Effector CD4-positive, alpha-beta T cell (primary cell): ENCODE results near the gene PHRF1.

Experiments used
- DNase-seq: peaks from one replicate; pipeline ENCODE4 v3.0.0-alpha.2; 2020

PHRF1 gene

DNA sequence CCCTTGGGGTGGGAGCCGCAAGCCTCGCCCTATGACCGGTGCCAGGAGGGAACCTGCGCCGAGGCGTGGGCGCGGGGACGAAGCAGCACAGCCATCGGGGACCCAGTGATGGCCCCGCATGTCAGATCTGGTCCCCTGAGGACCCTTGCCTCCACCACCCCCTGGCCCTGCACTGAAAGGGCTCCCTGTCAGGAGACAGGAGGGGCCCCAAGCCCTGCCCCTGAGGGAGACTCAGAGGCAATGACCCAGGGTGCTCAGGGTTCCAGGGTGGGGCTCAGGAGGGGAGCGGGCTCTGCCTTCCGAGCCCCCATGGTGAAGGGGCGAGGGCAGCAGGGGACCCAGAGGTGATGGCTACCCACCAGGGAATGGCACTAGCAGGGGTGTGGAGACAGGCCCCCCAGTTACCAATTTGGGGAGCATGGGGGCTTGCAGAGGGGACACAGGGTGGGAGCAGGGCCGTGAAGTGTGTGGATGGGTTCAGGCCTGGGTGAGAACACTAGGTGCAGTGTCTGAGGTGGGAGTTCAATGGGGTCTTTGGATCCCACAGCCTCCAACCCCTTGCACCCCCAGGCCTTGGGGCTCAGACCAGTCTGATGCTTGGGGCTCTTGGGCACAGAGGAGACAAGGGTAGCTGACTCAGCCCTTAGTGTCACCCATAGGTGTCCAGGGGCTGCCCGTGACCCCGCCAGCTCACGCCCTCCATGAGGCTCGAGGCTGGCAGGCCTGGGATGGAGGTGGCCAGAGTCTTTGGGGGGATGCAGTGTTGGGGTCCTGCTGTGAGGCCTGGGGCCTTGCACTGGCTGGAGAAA lies 38.4 kb upstream of the PHRF1 start:
- no peak for DNase-seq

DNA sequence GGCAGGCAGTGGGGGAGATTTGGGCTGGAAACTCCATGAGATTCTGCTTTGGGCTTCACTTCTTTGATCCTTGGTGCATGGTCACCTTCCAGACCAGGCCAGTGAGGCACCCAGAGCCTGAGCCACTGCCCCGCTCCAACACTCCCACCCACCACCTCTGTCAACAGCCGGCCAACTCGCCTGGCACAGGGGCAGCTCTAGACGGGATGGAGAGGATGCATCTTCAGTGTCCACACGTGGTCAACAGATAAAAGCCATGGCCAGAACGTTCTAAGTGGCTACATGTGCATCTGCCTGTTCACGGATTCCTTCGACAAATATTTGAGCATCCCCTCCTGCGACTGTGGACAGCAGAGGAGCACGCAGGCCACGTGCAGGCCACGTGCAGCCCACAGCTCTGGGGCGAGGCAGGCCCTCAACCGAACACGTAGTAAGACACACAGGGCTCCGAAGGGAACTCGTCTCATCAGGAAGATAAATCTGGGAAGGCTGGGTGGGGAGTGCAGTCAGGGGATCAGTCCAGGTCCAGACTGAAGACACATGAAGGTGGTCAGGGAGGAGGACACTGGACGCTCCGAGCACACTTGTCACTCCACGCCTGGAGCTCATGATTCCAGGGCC lies 37.7 kb upstream of the PHRF1 start:
- DNase-seq, result no peak

DNA sequence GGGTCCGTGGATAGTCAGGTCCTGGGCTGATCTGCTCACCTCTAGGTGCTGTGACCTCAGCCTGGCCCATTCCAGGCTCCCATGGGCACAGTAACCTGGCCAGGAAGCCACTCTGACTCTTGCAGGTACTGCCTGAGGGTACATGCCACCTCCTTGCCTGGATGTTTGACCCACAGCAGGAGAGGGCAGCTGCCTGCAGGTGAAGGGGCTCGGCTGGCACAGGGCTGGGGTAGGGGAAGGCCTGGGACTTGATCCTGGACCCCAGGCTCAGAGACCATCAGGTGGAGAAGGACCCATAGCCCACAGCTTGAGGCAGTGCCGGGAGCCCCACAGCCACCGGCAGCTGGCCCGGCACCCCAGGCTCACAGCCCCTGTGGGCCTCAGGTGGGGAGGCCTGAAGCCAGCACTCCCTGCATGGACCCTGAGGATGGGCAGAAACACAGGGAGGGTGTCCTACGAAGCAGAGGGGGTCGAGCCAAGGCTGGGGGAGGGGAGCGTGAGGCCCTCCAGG lies 36.2 kb upstream of the PHRF1 start:
- DNase-seq, result no peak

DNA sequence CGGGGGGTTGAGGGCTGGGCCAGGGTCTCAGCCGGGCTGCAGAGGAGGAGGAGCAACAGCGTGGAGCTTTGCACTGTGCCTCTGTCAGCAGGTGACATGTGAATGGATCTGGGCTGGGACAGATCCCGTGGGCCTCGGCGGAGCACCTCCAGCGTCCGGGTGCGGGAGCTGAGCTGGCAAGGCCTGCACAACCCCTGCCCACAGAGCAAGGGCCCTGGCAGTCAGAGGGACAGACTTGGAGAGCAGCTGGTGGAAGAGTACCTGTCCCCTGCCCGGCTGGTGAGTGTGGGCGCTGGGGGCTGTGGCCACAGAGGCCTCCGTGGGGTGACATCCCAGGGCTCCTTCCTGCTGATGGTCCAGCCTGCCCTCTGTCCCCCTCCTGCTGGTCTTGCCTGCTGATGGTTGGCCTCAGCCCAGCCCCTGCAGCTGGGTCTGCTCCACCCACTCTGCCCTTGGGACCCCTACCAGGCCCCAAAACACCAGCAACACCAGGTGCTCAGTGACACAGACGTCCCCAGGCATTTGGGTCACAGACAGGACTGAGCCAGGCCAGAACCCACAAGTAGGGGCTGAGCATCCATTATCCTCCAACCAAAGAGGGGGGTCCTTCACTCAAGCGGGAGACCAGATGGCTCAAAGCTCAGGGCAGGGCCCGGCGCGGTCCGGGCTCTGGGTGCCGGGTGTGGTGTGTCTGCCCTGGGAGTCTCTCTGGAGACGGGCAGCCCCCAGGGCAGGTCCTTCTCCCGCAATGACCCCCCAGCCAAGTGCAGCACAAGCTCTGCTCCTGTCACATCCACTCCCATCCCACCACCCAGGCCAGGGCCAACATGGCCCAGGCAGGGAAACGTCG lies 35.5 kb upstream of the PHRF1 start:
- no peak for DNase-seq

DNA sequence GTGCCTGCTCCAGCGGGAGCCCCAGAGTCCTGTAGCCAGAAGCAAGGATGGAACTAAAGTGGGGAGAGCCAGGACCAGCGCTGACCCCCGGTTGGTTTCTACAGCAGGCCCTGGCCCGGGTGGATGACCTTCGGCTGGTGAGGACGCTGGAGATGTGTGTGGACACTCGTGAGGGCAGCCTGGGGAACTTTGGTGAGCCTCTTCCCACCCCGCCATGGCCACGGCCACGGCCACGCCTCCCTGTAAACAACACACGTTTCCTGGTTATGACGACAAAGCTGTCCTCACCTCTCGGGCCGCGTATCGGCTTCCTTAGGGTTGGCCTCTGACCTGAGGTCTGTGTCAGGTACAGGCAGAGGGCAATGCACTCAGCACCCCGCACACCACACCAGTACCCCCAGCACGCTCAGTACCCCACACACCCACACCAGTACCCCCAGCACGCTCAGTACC lies 34.8 kb upstream of the PHRF1 start:
- no peak for DNase-seq

DNA sequence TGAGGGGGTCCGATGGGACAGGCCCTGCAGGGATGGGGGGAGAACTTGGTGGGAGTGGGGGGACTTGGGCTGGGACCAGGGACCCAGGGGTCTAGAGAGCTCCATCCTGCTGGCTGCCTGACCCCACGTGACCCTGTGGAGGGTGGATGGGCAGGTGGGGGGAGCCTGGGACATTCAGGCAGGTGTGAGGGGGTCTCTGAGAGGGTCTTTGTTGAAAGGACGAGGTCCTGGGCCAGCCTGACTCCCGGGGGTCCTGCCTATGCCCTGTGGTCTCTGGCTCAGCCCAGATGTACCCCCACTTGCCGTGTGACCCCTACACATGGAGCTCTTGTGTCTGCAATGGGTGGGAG lies 31.5 kb upstream of the PHRF1 start:
- DNase-seq, result no peak

DNA sequence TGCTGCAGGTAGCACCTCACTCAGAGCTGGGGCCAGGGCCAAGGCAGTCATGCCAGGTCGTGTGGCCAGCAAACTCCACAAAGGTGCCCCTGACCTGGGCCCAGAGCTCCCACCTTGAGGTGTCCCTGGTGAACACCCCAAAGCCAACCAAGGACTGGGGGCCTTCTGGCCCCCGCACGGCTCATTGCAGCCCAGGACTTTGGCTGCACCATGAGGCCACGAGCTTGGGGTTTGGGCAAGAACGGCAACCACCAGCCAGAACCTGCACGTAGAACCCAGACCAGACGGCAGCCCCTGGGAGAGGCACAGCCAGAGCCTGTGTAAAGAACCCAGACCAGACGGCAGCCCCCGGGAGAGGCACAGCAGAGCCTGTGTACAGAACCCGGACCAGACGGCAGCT lies 31.1 kb upstream of the PHRF1 start:
- DNase-seq, result no peak

DNA sequence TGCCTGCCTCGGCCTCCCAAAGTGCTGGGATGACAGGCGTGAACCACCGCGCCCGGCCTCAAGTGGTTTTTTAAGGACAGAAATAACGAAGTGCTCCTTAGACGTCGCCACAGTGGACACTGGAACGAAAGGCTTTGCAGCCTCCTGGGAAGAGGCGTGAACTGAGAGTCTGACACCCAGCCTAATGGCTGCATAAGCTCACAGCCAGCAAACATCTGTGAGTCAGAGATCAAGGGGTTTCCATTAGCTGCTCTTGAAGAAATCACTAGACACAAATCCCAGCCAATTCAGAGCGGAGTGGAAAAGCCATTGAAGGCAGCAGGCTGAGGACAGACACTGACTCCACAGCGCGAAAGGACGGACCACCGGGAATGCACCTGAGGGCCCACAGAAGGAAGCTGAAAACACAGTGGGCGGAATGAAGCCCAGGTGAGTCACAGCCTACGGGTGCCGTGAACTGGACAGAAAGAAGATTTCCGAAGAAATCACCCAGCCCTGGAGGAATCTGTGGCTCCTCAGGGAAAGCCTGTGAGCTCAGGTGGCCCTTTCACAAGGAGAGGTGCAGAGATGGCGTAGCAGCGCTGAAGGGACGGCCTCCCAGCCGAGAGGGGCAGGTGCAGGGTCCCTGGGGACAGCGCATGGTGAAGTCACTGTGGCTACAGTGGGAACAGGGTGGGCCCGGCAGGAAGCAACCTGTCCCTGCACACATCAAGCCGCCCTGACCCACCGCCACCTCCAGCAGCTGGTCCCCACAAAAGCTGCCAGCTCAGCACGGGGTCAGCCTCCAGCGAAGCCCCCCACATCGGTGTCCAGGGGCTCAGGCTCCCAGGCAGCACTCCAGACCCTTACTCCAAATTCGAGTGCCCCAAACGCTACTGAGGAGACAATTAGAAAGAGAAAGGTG lies 27.3 kb upstream of the PHRF1 start:
- DNase-seq, result no peak

DNA sequence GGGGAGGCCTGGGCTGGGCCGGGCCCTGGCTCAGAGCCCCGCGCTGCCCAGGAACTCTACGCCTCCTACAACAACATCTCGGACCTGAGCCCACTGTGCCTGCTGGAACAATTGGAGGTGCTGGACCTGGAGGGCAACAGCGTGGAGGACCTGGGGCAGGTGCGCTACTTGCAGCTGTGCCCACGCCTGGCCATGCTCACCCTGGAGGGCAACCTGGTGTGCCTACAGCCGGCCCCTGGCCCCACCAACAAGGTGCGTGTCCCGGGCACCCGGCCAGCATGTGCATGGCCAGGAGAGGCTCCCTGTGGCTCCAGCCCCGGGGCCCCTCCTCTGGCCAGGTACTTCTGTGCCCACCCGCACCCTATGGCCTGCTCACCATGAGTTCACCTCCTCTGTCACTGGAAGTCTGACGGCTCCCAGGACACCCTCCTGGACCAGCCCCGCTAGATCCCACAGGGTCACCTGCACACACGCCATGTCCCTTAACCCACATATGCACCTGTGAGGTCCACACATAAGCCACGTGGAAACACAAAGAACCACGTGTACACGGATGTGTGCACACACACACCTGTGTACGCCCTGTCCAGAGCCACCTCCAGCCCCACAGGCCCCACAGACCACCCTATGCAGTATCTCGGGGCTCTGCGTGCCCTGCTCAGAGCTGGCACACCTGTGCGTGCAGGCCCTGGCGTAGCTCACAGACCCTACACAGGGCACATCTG lies 26.1 kb upstream of the PHRF1 start:
- no peak for DNase-seq

DNA sequence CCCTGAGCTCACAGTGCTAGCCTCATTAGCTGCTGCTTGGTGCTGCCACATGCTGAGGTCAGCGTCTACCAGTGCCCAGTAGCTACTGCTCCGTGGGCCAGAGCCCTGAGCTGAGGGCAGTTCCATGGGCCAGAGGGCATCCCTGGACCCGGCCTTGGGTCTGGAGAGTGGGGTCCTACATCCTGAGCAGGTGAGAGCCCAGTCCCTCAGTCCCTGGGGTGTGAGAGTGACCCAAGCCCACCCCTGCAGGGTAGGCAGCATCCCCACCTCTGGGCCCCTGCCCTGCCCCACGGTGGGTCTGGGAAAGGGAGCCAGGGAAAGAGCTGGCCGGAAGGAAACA lies 25.6 kb upstream of the PHRF1 start:
- DNase-seq, result no peak

DNA sequence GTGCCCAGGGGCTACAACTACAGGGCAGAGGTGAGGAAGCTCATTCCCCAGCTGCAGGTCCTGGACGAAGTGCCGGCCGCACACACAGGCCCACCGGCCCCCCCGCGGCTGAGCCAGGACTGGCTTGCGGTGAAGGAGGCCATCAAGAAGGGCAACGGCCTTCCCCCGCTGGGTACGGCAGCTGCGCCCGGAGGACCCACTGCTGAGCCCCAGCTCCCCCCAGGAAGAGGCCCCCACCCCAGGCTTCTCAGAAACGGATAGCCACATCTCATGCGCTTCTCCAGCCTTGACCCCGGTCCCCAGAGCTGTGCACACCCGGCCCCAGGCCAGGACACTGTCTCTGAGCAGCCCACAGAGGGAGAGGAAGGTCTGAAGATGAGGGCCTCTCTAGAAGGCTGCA lies 25.1 kb upstream of the PHRF1 start:
- DNase-seq, result no peak

DNA sequence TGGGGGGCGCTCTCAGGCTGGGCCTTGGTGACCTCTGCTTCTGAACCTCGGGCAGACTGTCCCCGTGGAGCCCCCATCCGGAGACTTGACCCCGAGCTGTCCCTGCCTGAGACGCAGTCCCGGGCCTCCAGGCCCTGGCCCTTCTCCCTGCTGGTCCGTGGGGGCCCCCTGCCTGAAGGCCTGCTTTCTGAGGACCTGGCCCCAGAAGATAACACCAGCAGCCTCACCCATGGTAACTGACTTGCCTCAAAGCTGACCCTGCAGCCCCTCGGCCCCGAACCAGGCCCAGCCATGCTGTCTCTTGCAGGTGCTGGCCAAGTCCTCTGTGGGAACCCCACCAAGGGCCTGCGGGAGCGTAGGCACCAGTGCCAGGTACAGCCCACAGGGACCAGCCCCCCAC lies 24.7 kb upstream of the PHRF1 start:
- no peak for DNase-seq

DNA sequence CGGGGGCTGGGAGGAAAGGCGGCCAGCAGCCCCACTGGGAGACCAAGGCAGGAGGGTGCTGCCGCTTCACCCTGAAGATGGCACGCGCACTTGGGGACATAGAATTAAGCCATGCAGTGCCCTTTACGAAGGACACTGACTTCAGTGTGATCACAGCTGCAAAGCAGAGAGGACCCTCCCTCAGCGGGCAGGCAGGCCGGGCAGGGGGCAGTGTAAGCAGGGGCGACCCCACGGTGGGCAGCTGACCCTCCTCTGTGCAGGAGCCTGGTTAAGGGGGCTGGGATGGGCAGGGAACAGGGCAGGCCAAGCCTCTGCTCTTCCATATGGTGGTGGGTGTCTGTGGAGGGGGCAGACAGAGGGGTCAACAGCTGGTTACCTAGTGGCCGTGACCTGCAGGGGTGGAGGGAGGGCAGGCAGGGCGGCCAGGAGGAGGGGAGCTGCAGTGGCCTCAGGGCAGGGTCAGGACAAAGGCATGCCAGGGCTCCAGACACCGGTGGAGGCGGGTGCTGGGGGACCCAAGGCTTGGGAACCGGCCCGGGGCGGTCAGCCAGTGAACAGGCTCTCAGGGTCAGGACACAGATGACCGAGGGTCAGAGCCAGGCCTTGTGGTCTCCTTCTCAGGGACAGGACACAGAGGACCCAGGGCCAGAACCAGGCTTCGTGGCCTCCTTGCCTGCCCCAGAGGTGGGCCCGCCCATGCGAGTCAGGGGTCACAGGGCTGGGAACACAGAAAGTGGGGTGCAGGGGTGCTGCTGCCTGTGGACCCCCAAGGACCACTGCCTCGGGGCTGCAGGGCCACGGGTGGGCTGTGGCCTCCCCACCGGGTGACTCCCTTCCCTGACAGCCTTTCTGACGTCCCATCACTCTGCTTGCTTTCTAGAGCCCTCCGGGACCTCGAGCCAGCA lies 22.9 kb upstream of the PHRF1 start:
- DNase-seq, result no peak

DNA sequence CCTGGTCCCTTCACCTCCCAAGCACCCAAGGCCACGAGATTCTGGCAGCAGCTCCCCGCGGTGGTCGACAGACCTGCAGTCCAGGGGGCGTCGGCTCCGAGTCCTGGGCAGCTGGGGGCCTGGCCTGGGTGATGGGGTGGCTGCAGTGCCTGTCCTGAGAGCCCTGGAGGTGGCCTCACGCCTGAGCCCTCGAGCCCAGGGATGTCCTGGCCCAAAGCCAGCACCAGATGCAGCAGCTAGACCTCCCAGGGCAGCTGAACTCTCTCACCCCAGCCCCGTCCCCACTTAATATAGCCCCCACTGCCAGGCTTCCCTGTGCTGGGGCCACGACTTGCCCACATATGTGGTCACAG lies 22.3 kb upstream of the PHRF1 start:
- no peak for DNase-seq

DNA sequence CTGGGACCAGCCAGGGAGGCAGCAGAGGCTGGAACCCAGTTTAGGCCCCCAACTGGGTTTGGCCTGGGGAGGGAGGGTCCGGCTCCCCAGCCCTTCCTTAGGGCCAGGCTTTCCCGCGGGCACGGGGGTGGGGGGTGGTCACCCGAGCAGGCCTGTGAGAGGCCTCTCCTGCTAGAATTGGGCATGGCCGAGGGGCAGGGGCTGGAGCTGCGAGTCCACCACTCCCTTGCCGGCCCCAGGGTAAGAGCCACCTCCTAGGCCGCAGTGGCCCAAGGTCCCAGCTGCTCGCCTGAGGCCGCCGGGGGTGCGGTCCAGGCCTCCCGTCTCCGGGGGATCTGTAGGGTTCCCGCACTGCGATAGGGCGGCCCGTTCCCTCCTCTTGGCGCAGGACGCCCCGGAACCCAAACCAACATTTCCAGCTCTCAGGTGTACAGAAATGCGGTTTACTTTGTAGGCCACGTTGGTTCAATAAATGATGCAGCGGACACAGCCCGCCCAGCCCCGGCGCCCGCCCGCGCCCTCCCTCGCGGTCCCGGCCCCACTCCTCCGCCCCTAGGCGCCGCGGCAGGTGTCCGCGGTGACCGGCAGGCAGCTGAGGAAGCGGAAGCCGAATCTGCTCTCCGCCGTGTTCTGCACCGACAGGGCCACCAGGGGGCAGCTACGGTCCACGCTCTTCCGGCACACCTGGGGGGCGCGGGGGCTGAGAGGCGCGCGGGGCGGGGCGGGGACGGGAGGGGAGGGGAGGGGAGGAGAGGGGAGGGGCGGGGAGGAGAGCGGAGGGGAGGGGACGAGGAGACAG lies 21.6 kb upstream of the PHRF1 start:
- DNase-seq, result peak; percentile 76

DNA sequence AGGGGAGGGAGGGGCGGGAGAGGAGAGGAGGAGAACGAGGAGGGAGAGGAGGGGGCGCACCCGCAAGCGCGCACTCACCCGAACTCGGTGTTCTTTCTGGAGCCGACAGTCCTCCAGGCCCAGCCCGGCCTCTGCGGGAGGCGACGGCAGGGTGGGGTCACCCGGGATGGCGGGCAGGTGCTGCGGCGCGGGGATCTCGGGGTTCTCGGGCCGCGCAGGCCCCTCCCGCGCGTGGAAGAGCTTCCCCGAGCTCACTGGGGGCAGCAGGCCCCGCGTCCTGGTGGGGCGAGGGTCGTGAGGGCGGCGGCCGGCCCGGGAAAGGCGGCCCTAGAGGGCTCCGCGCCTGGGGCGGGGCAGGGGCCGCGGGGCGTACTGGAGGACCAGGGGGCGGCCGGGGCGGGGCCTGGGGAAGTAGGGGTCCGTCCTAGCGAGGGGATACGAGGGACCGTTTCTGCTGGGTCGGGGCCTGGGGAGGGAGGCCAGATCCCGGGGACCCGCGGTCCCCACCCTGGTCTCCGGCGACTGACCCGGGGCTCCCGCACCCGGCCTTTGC lies 21.0 kb upstream of the PHRF1 start:
- no peak for DNase-seq

DNA sequence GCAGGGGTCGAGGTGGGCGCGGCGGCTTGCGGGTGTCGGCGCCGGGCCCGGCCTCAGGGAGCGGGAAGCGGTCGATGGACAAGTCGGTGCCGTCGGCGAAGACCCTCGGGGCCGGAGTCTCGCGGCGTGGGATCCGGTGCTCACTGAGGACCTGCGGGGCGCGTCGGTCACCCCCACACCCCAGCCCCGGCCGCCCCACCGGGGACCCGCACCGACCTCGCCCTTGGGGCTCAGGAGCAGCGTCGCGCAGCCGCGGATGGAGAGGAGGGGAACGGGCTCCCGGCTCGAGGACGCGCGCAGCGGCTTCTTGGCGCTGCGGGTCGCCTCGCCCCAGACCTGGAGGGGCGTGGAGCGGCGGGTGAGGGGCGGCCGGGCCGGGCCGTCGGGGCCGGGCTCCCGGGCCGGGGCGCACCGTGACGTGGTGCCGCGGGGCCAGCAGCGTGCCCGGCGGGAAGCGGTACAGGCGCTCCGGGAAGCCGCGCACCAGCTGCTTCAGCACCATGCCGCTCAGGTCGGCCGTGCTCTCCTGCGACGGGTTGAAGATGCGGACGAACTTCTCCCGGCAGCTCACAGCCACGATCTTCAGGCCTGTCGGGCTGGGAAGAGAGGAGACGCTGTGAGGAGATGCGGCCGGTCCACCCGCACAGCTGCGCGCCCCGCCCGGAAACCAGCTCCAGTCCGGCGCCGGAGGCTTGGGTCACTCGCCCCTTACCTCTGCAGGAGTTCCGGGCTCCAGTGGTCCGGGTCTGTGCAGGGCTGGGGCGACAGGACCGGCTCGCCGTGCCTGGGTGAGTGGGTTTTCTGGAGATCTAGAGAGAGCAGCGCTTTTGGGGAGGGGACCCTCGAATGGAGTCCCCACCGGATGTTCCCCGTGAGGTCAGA lies 20.2 kb upstream of the PHRF1 start:
- DNase-seq, result no peak

DNA sequence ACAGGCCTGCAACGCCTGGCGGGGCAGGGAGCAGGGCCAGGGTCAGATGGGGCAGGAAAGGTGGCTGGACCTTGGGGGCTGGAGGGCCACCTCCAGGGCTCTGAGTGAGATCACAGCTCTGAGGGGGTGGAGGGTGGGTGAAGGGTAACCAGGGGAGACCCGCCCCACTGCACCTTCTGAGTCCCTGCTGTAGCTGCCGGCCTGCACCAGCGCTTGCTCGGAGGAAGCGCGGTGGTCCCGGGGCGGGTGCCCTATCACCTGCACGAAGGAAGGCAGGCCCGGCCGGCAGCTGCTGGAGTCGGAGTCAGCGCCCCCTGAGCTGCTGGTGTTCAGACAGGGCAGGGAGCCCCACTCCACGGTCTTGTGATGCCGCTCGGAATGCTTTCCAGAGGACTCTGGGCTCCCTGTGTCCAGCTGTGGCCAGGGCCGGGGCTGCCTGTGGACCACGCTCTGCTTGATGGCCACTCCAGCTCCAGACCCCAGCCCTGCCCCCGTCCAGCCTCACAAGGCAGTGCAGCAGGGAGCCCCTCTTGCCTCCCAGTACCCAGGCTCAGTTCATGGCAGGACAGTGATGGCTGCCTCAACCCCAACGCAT lies 19.5 kb upstream of the PHRF1 start:
- no peak for DNase-seq
